Right kidney (tissue), 1 donor: Measurements from ENCODE around the gene CPLANE2.
"Not testable (repeated sequence)": the region's sequence is repeated elsewhere in the genome, so short reads cannot be mapped to it uniquely, and the experiment has no call there.

Source experiments
- DNase-seq: peaks from one replicate; pipeline ENCODE4 v3.0.0-alpha.2; 2016

The CPLANE2 gene

GRCh38 chr1:16249596-16250241 lies 12.7 kb upstream of the CPLANE2 start:
- DNase-seq = no peak

- DNase-seq = no peak
These were observed 11.9 kb upstream of the CPLANE2 start for GRCh38 chr1:16248603-16249516.

- DNase-seq = no peak
These were observed 11.0 kb upstream of the CPLANE2 start for GRCh38 chr1:16248007-16248436.

GRCh38 chr1:16247441-16247840 lies 10.5 kb upstream of the CPLANE2 start:
- no peak for DNase-seq

GRCh38 chr1:16246961-16247360 lies 10.0 kb upstream of the CPLANE2 start:
- DNase-seq = no peak

GRCh38 chr1:16246239-16246638 lies 9.3 kb upstream of the CPLANE2 start:
- not testable (repeated sequence) for DNase-seq

GRCh38 chr1:16245476-16246196 lies 8.7 kb upstream of the CPLANE2 start:
- DNase-seq = no peak

GRCh38 chr1:16244650-16245285 lies 7.8 kb upstream of the CPLANE2 start:
- peak; percentile 24 for DNase-seq

GRCh38 chr1:16243936-16244649 lies 7.1 kb upstream of the CPLANE2 start:
- DNase-seq = peak; percentile 58

- no peak for DNase-seq
These were observed 6.2 kb upstream of the CPLANE2 start for GRCh38 chr1:16243215-16243610.

- no peak for DNase-seq
These were observed 5.7 kb upstream of the CPLANE2 start for GRCh38 chr1:16242556-16243214.

- no peak for DNase-seq
These were observed 4.3 kb upstream of the CPLANE2 start for GRCh38 chr1:16241221-16241708.

GRCh38 chr1:16239972-16240491 lies 3.0 kb upstream of the CPLANE2 start:
- no peak for DNase-seq

- DNase-seq = no peak
These were observed 404 bp upstream of the CPLANE2 start for GRCh38 chr1:16237343-16237830.

- DNase-seq = no peak
These were observed 956 bp downstream of the CPLANE2 start for GRCh38 chr1:16235944-16236510.

GRCh38 chr1:16235347-16235746 lies 1.6 kb downstream of the CPLANE2 start:
- no peak for DNase-seq

GRCh38 chr1:16233431-16233830 lies 3.6 kb downstream of the CPLANE2 start:
- no peak for DNase-seq

- DNase-seq = no peak
These were observed 4.7 kb downstream of the CPLANE2 start for GRCh38 chr1:16232316-16232710.

- DNase-seq = no peak
These were observed 5.4 kb downstream of the CPLANE2 start for GRCh38 chr1:16231331-16232315.
